Spleen (tissue), 7 donors: ENCODE results near the gene MRC1.

Source experiments
- POLR2A ChIP-seq, 3 donors: fragments of 450-650 bp; IDR thresholded peaks; one replicate each; pipeline ENCODE4 v1.5.1; 2017; ENCODE audit warnings: antibody characterized with exemption in 3 of 3, mild to moderate bottlenecking in 1 of 3
- POLR2AphosphoS5 ChIP-seq, 3 donors: sonication (generic); formaldehyde crosslinking; IDR thresholded peaks; one replicate each; pipeline ENCODE4 v1.5.1; 2017; ENCODE audit warnings: antibody characterized with exemption in 3 of 3
- TF ChIP-seq, protein P1 (sequence below), 11 experiments: fragments of 200-600 bp in 7 of 11; fragments of 450-650 bp in 4 of 11; sonication (generic) in 4 of 11; IDR thresholded peaks in 8 of 11; conservative IDR thresholded peaks in 3 of 11; 1 replicate in 7 of 11; 2 replicates in 4 of 11; pipeline versions ENCODE4 v1.4.0 to v1.8.0; 2016 to 2021; ENCODE audit warnings: antibody characterized with exemption in 11 of 11, inconsistent platforms in 4 of 11, mild to moderate bottlenecking in 1 of 11
- donor health status: DM: no; HTN: no; CAD: no; lungs with moderate emphysema.
- donor health status: DM: no; HTN: no; CAD: no.
- donor health status: DM: no; HTN: no; CAD: no.

DNA sequence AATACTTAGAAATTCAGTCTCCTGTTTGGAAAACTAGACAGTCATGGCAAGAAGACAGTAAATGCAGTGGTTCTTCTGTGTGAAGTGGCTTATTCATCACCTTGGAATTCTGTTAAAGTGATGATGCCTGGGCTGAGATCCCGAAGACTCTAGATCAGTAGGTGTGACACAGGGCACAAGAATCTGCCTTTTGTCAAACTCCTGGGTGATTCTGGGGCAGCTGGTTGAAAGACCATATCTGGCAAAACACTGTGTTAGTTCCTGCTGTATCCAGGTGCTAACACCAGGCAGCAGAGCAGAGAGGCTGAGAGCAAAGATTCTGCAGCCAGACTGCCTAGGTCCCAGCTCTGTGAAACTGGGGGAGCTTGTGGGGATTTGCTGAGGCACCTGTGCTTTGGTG is 26.5 kb downstream of the MRC1 start:
- TF ChIP-seq, protein P1, sequence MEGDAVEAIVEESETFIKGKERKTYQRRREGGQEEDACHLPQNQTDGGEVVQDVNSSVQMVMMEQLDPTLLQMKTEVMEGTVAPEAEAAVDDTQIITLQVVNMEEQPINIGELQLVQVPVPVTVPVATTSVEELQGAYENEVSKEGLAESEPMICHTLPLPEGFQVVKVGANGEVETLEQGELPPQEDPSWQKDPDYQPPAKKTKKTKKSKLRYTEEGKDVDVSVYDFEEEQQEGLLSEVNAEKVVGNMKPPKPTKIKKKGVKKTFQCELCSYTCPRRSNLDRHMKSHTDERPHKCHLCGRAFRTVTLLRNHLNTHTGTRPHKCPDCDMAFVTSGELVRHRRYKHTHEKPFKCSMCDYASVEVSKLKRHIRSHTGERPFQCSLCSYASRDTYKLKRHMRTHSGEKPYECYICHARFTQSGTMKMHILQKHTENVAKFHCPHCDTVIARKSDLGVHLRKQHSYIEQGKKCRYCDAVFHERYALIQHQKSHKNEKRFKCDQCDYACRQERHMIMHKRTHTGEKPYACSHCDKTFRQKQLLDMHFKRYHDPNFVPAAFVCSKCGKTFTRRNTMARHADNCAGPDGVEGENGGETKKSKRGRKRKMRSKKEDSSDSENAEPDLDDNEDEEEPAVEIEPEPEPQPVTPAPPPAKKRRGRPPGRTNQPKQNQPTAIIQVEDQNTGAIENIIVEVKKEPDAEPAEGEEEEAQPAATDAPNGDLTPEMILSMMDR (IDR thresholded peaks at IDR 0.05 in 8 of 11, conservative IDR thresholded peaks at IDR 0.05 in 3 of 11): no peak
- TF ChIP-seq POLR2A (IDR thresholded peaks at IDR 0.05) (no peak), POLR2AphosphoS5 (IDR thresholded peaks at IDR 0.05) (no peak)
